ENCODE results near the gene AIPL1.

DNA sequence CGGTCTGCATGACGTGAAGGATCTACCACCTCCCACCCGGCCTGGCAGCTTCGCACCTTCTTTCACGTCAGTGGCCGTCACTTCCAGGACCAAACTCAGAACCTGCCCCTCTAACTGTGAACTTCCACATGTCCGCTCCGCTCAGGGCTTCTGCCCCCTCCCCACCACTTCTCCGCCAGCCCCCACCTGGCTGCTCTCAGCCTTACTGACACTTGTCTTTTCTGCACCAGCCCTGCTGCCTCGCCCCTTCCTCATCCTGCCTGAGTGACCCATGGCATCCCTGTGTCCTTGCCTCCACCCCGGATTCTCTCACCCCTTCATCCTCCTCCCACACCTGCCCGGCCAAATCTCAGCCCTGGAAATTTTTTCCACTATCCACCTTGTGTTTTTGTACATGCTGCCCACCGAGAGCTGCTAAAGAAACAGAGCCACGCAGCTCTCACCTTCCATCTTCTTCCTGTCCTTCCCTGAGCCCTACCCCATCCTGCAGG lies 23.6 kb upstream of the AIPL1 start:
- TF ChIP-seq, protein P1, sequence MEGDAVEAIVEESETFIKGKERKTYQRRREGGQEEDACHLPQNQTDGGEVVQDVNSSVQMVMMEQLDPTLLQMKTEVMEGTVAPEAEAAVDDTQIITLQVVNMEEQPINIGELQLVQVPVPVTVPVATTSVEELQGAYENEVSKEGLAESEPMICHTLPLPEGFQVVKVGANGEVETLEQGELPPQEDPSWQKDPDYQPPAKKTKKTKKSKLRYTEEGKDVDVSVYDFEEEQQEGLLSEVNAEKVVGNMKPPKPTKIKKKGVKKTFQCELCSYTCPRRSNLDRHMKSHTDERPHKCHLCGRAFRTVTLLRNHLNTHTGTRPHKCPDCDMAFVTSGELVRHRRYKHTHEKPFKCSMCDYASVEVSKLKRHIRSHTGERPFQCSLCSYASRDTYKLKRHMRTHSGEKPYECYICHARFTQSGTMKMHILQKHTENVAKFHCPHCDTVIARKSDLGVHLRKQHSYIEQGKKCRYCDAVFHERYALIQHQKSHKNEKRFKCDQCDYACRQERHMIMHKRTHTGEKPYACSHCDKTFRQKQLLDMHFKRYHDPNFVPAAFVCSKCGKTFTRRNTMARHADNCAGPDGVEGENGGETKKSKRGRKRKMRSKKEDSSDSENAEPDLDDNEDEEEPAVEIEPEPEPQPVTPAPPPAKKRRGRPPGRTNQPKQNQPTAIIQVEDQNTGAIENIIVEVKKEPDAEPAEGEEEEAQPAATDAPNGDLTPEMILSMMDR (IDR thresholded peaks at IDR 0.05; ENCODE audit: low read depth, low read length), result no peak
- TF ChIP-seq, protein P2, sequence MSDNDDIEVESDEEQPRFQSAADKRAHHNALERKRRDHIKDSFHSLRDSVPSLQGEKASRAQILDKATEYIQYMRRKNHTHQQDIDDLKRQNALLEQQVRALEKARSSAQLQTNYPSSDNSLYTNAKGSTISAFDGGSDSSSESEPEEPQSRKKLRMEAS (IDR thresholded peaks at IDR 0.05; ENCODE audit: low read depth, low read length), result no peak
- no peak for TF ChIP-seq MYC (IDR thresholded peaks at IDR 0.05; ENCODE audit: low read depth, low read length)
